H9 (cell line): ENCODE data around the gene MOB4. TPM values are rescaled to one million over a fixed set of nuclear protein-coding genes. Genes with fewer than 3 reads are reported as not detected.

Source experiments
- DNase-seq: peaks from one replicate; pipeline ENCODE4 v3.0.0-alpha.2; 2017
- H2AFZ ChIP-seq: one replicate; pipeline ENCODE4 v1.6.1; 2013; ENCODE audit warnings: mild to moderate bottlenecking, low read length, control low read depth, moderate library complexity
- H2AK5ac ChIP-seq: 2 replicates; pipeline ENCODE4 v1.6.1; 2013; ENCODE audit warnings: low read length, control low read depth, mixed read lengths; ENCODE audit not compliant: insufficient read length
- H2BK120ac ChIP-seq: one replicate; pipeline ENCODE4 v1.6.1; 2013; ENCODE audit warnings: low read depth, mild to moderate bottlenecking, low read length, control low read depth, inconsistent platforms; ENCODE audit not compliant: poor library complexity, severe bottlenecking
- H2BK12ac ChIP-seq: 2 replicates; pipeline ENCODE4 v1.6.1; 2013; ENCODE audit warnings: low read length, control low read depth, mixed read lengths, low read depth; ENCODE audit not compliant: insufficient read length
- H2BK15ac ChIP-seq: 2 replicates; pipeline ENCODE4 v1.6.1; 2013; ENCODE audit warnings: low read depth, low read length, control low read depth
- H2BK20ac ChIP-seq: one replicate; pipeline ENCODE4 v1.6.1; 2013; ENCODE audit warnings: low read depth, mild to moderate bottlenecking, low read length, control low read depth, inconsistent platforms; ENCODE audit not compliant: poor library complexity, severe bottlenecking
- H2BK5ac ChIP-seq: 2 replicates; pipeline ENCODE4 v1.6.1; 2013; ENCODE audit warnings: low read length, control low read depth, mixed read lengths; ENCODE audit not compliant: insufficient read length
- H3K14ac ChIP-seq: 2 replicates; pipeline ENCODE4 v1.6.1; 2013; ENCODE audit warnings: low read length, control low read depth; ENCODE audit not compliant: insufficient read depth
- H3K18ac ChIP-seq: 2 replicates; pipeline ENCODE4 v1.6.1; 2013; ENCODE audit warnings: low read depth, mild to moderate bottlenecking, mixed read lengths, low read length, control low read depth; ENCODE audit not compliant: insufficient read length
- H3K23ac ChIP-seq: 2 replicates; pipeline ENCODE4 v1.6.1; 2013; ENCODE audit warnings: low read length, control low read depth, mixed read lengths, low read depth; ENCODE audit not compliant: insufficient read length
- H3K23me2 ChIP-seq: 2 replicates; pipeline ENCODE4 v1.6.1; 2013; ENCODE audit warnings: low read depth, mild to moderate bottlenecking, mixed read lengths, low read length, control low read depth; ENCODE audit not compliant: insufficient read length, poor library complexity, severe bottlenecking
- H3K27ac ChIP-seq: 2 replicates; pipeline ENCODE4 v1.5.1; 2013; ENCODE audit warnings: low read length, control low read depth, mixed read lengths, low read depth; ENCODE audit not compliant: insufficient read length
- H3K27me3 ChIP-seq: 2 replicates; pipeline ENCODE4 v1.6.1; 2013; ENCODE audit warnings: low read length, control low read depth, inconsistent platforms; ENCODE audit not compliant: insufficient read depth
- H3K4ac ChIP-seq: 2 replicates; pipeline ENCODE4 v1.6.1; 2013; ENCODE audit warnings: low read depth, mild to moderate bottlenecking, control low read depth, inconsistent platforms, low read length, moderate library complexity
- H3K4me1 ChIP-seq: 2 replicates; pipeline ENCODE4 v1.6.1; 2013; ENCODE audit warnings: low read length, control low read depth, inconsistent platforms; ENCODE audit not compliant: insufficient read depth
- H3K4me2 ChIP-seq: 2 replicates; pipeline ENCODE4 v1.6.1; 2013; ENCODE audit warnings: low read length, control low read depth, mixed read lengths; ENCODE audit not compliant: insufficient read length, insufficient read depth
- H3K56ac ChIP-seq: 2 replicates; pipeline ENCODE4 v1.6.1; 2013; ENCODE audit warnings: low read depth, mild to moderate bottlenecking, mixed read lengths, low read length, control low read depth; ENCODE audit not compliant: insufficient read length
- H3K79me1 ChIP-seq: 2 replicates; pipeline ENCODE4 v1.6.1; 2013; ENCODE audit warnings: low read depth, mild to moderate bottlenecking, moderate library complexity, low read length, control low read depth, inconsistent platforms; ENCODE audit not compliant: insufficient read depth, poor library complexity, severe bottlenecking
- H3K79me2 ChIP-seq: 2 replicates; pipeline ENCODE4 v1.6.1; 2013; ENCODE audit warnings: low read length, control low read depth, inconsistent platforms; ENCODE audit not compliant: insufficient read depth
- H3K9ac ChIP-seq: 2 replicates; pipeline ENCODE4 v1.6.1; 2013; ENCODE audit warnings: low read length, control low read depth, mixed read lengths; ENCODE audit not compliant: insufficient read length; ENCODE audit errors: extremely low read depth
- H3K9me3 ChIP-seq: one replicate; pipeline ENCODE4 v1.6.1; 2013; ENCODE audit warnings: low read depth, low read length, inconsistent platforms; ENCODE audit not compliant: control insufficient read depth
- H3T11ph ChIP-seq: one replicate; pipeline ENCODE4 v1.6.1; 2013; ENCODE audit warnings: mild to moderate bottlenecking, low read length, control low read depth, inconsistent platforms
- H4K20me1 ChIP-seq: one replicate; pipeline ENCODE4 v1.6.1; 2013; ENCODE audit not compliant: control insufficient read depth, insufficient read length, insufficient read depth
- H4K5ac ChIP-seq: 2 replicates; pipeline ENCODE4 v1.6.1; 2013; ENCODE audit warnings: low read depth, mild to moderate bottlenecking, mixed read lengths, low read length, control low read depth; ENCODE audit not compliant: insufficient read length
- H4K8ac ChIP-seq: replicated peaks from 2 replicates; pipeline ENCODE4 v1.6.1; 2013; ENCODE audit warnings: low read length, control low read depth, mixed read lengths, low read depth; ENCODE audit not compliant: insufficient read length
- H4K91ac ChIP-seq: 2 replicates; pipeline ENCODE4 v1.6.1; 2013; ENCODE audit warnings: low read depth, mild to moderate bottlenecking, moderate library complexity, mixed read lengths, low read length, control low read depth; ENCODE audit not compliant: insufficient read length
- H3K27ac Mint-ChIP-seq, 3 experiments: 2 replicates in 2 of 3; 3 replicates in 1 of 3; pipeline ENCODE4 v1.8.0; 2020 to 2021; ENCODE audit warnings: mixed read lengths in 3 of 3, mild to moderate bottlenecking in 1 of 3, moderate library complexity in 1 of 3
- H3K27me3 Mint-ChIP-seq: 2 replicates; pipeline ENCODE4 v1.8.0; 2021; ENCODE audit warnings: low read depth, mild to moderate bottlenecking, moderate library complexity, mixed read lengths
- H3K36me3 Mint-ChIP-seq, 3 experiments: 2 replicates in 2 of 3; 3 replicates in 1 of 3; pipeline ENCODE4 v1.8.0; 2020 to 2021; ENCODE audit warnings: low read depth in 3 of 3, mixed read lengths in 3 of 3; ENCODE audit not compliant: insufficient read depth in 1 of 3
- H3K4me1 Mint-ChIP-seq, 2 experiments: 2 replicates each; pipeline ENCODE4 v1.8.0; 2020; ENCODE audit warnings: mixed read lengths in 2 of 2
- H3K4me3 Mint-ChIP-seq, 2 experiments: 2 replicates in 1 of 2; 3 replicates in 1 of 2; pipeline ENCODE4 v1.8.0; 2020 to 2021; ENCODE audit warnings: mild to moderate bottlenecking in 2 of 2, mixed read lengths in 2 of 2, moderate library complexity in 1 of 2
- H3K9me3 Mint-ChIP-seq, 2 experiments: 2 replicates in 1 of 2; 3 replicates in 1 of 2; pipeline ENCODE4 v1.8.0; 2020; ENCODE audit warnings: mild to moderate bottlenecking in 2 of 2, mixed read lengths in 2 of 2, moderate library complexity in 1 of 2
- CTCF ChIP-seq: fragments of 200-600 bp; sonication (generic); conservative IDR thresholded peaks from 3 replicates; pipeline ENCODE4 v1.8.0; 2021; ENCODE audit warnings: antibody characterized with exemption, mild to moderate bottlenecking
- WGBS: extraction: QIAGEN DNeasy Blood & Tissue Kit; methylation state at CpG from one replicate; pipeline ENCODE4 v1.1.7; 2013; ENCODE audit warnings: missing lambda C conversion rate, low lambda C conversion rate, mixed read lengths; ENCODE audit not compliant: insufficient read length; ENCODE audit errors: extremely low coverage; 5-methylcytosine and 5-hydroxymethylcytosine counted together
- total RNA-seq: library from RNA; stranded (reverse); gene quantifications from 2 replicates; pipeline ENCODE4 v1.2.1, GENCODE V29; 2021

The MOB4 gene
- total RNA-seq, 1 experiment from 2014 or later, result 57.6 TPM

- H3K79me2 ChIP-seq, result no peaks in the 10 kb centered on the region
- no peak overlapping the region for H2BK120ac ChIP-seq
- H3K36me3 Mint-ChIP-seq, result peaks cover 38 to 45% (median 39%) of the 10 kb centered on the region in 3 experiments
- H3K79me1 ChIP-seq, result no peaks in the 10 kb centered on the region
- no peak overlapping the region for H3K27ac Mint-ChIP-seq
- H3K4ac ChIP-seq, result no peak overlapping the region
- no peaks in the 10 kb centered on the region for H3K27me3 ChIP-seq
- H4K8ac ChIP-seq, result no peak overlapping the region
- H3K18ac ChIP-seq, result no peak overlapping the region
- H3K9me3 Mint-ChIP-seq, result peaks cover 27 to 36% of the 10 kb centered on the region in 2 experiments
- H4K20me1 ChIP-seq, result no peaks in the 10 kb centered on the region
- H2AFZ ChIP-seq, result no peak overlapping the region
- no peaks in the 10 kb centered on the region for H3K27me3 Mint-ChIP-seq
- DNase-seq, result no peak
- no peak overlapping the region for H4K5ac ChIP-seq
- H2BK12ac ChIP-seq, result no peak overlapping the region
- no peak for TF ChIP-seq CTCF
- no peak overlapping the region for H2AK5ac ChIP-seq
- no peak overlapping the region for H3K27ac ChIP-seq
- no peak overlapping the region for H3T11ph ChIP-seq
- H3K56ac ChIP-seq, result no peak overlapping the region
- H3K23ac ChIP-seq, result no peak overlapping the region
- peaks cover 13 to 18% of the 10 kb centered on the region in 2 experiments for H3K4me1 Mint-ChIP-seq
- H2BK15ac ChIP-seq, result no peak overlapping the region
- no peak overlapping the region for H3K4me3 Mint-ChIP-seq
- H3K23me2 ChIP-seq, result no peaks in the 10 kb centered on the region
- H4K91ac ChIP-seq, result no peak overlapping the region
- peaks cover 24% of the 10 kb centered on the region for H3K9me3 ChIP-seq
- H2BK5ac ChIP-seq, result no peak overlapping the region
- H2BK20ac ChIP-seq, result no peak overlapping the region
- no peak overlapping the region for H3K14ac ChIP-seq
- H3K9ac ChIP-seq, result no peak overlapping the region
- peaks cover 7% of the 10 kb centered on the region; the same call in 1 of the 2 replicates for H3K4me1 ChIP-seq
- no CpG with 5 or more reads among the region's 2 CpGs for WGBS
- H3K4me2 ChIP-seq, result no peak overlapping the region
Measured at GRCh38 chr2:197573608-197574007, 57.7 kb downstream of the MOB4 start.
